Endodermal cell (in vitro differentiated cells): ENCODE data around the gene CCNT1. TPM values are rescaled to one million over a fixed set of nuclear protein-coding genes. Genes with fewer than 3 reads are reported as not detected.

Source experiments
- DNase-seq: peaks from one replicate; pipeline ENCODE4 v3.0.0-alpha.2; 2017
- H3K27ac ChIP-seq: 2 replicates; pipeline ENCODE4 v1.5.1; 2013; ENCODE audit warnings: mild to moderate bottlenecking, low read depth, low read length, moderate library complexity
- H3K27me3 ChIP-seq: 2 replicates; pipeline ENCODE4 v1.6.1; 2013; ENCODE audit warnings: mild to moderate bottlenecking, low read length, moderate library complexity; ENCODE audit not compliant: insufficient read depth, control insufficient read depth, poor library complexity, severe bottlenecking
- H3K36me3 ChIP-seq: 2 replicates; pipeline ENCODE4 v1.7.0; 2013; ENCODE audit warnings: mild to moderate bottlenecking, low read length, moderate library complexity; ENCODE audit not compliant: control insufficient read depth, insufficient read depth
- H3K4me1 ChIP-seq: one replicate; pipeline ENCODE4 v1.7.0; 2013; ENCODE audit warnings: low read length; ENCODE audit not compliant: control insufficient read depth, insufficient read depth
- H3K4me3 ChIP-seq: 2 replicates; pipeline ENCODE4 v1.5.1; 2013; ENCODE audit warnings: mild to moderate bottlenecking, low read length, moderate library complexity
- H3K9ac ChIP-seq: 2 replicates; pipeline ENCODE4 v1.6.1; 2013; ENCODE audit warnings: mild to moderate bottlenecking, low read length, moderate library complexity; ENCODE audit not compliant: poor library complexity, severe bottlenecking; ENCODE audit errors: extremely low read depth
- H3K9me3 ChIP-seq: 2 replicates; pipeline ENCODE4 v1.6.1; 2013; ENCODE audit warnings: mild to moderate bottlenecking, low read length, moderate library complexity; ENCODE audit not compliant: control insufficient read depth
- H3K27ac Mint-ChIP-seq: 2 replicates; pipeline ENCODE4 v1.8.0; 2020; ENCODE audit warnings: mixed read lengths
- H3K27me3 Mint-ChIP-seq: 2 replicates; pipeline ENCODE4 v1.8.0; 2021; ENCODE audit warnings: mild to moderate bottlenecking, mixed read lengths; ENCODE audit not compliant: insufficient read depth
- H3K36me3 Mint-ChIP-seq: 2 replicates; pipeline ENCODE4 v1.8.0; 2020; ENCODE audit warnings: low read depth, mixed read lengths
- H3K4me1 Mint-ChIP-seq: 2 replicates; pipeline ENCODE4 v1.8.0; 2020; ENCODE audit warnings: mixed read lengths
- H3K4me3 Mint-ChIP-seq: 2 replicates; pipeline ENCODE4 v1.8.0; 2020; ENCODE audit warnings: mild to moderate bottlenecking, moderate library complexity, mixed read lengths
- H3K9me3 Mint-ChIP-seq: 2 replicates; pipeline ENCODE4 v1.8.0; 2020; ENCODE audit warnings: mild to moderate bottlenecking, mixed read lengths
- CTCF ChIP-seq: fragments of 200-600 bp; sonication (generic); conservative IDR thresholded peaks from 2 replicates; pipeline ENCODE4 v1.5.0; 2021; ENCODE audit warnings: antibody characterized with exemption, mild to moderate bottlenecking
- WGBS, 2 experiments: methylation state at CpG; one replicate each; pipeline versions ENCODE4 v1.1.5 to v1.1.7; 2013; ENCODE audit warnings: missing lambda C conversion rate in 2 of 2, mixed read lengths in 1 of 2; ENCODE audit not compliant: insufficient coverage in 1 of 2, insufficient read length in 1 of 2; 5-methylcytosine and 5-hydroxymethylcytosine counted together
- total RNA-seq, 2 donors: library from RNA; stranded (reverse); fragmentation: NEBNext Ultra II Directional in 1 of 2; extraction: Animal tissue kit (Norgen Biotek cat#: 25700) in 1 of 2; gene quantifications; 2 replicates in 1 of 2; 3 replicates in 1 of 2; pipeline ENCODE4 v1.2.1, GENCODE V29; 2021

The CCNT1 gene
- total RNA-seq, 2 donors from 2014 or later = 43.0 to 54.0 TPM

- no peak overlapping the region for H3K4me3 Mint-ChIP-seq
- no peak overlapping the region for H3K27ac Mint-ChIP-seq
These were observed 22.9 kb downstream of the CCNT1 start for GRCh38 chr12:48693572-48693971.

DNA sequence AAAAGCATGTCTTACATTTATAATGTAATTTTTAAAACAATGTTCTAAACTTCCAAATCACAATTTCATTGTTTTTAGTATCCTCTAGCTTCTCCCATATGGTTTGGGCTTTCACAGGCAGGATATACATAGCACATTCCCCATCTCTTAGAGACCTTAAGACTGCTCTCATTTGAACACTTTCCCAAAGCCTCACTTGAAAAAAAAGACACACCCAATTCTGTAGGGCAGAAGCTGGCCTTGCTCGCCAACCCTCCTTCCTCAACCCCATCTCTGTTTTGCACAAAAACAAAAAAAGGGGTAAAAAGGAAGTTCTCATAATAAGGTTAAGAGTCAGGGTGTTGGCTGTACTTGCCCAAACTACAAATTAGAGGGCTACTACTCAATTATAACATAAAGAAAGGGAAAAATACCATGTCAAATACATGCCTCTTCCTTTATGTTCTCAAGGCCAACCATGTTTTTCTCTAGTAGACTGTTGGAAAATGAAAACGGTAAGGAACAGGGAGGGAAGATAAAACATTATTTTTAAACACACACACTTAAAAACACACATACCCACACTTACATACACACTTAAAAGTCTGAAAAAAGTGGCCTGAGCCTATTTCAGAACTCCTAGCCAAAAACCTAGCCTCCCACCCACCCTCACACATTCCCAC is 24.6 kb downstream of the CCNT1 start:
- no peak overlapping the region for H3K4me3 Mint-ChIP-seq
- DNase-seq = no peak
- H3K9me3 Mint-ChIP-seq = no peaks in the 10 kb centered on the region
- Histone ChIP-seq H3K27me3 (no peaks in the 10 kb centered on the region), H3K9ac (no peak overlapping the region), H3K9me3 (no peaks in the 10 kb centered on the region), H3K4me3 (no peak overlapping the region), H3K27ac (no peak overlapping the region), H3K4me1 (no peaks in the 10 kb centered on the region), H3K36me3 (peaks cover 99% of the 10 kb centered on the region)
- 100% methylated on average over 1 of the region's 2 CpGs; no CpG with 5 or more reads in 1 of the 2 experiments for WGBS, 2 experiments
- no peaks in the 10 kb centered on the region for H3K4me1 Mint-ChIP-seq
- TF ChIP-seq CTCF = no peak
- H3K36me3 Mint-ChIP-seq = peaks cover 69% of the 10 kb centered on the region
- H3K27ac Mint-ChIP-seq = no peak overlapping the region
- no peaks in the 10 kb centered on the region for H3K27me3 Mint-ChIP-seq

More at GRCh38 chr12:48693572-48693971, 22.9 kb downstream of the CCNT1 start:
- no peaks in the 10 kb centered on the region for H3K27me3 Mint-ChIP-seq
- Histone ChIP-seq H3K4me3 (no peak overlapping the region), H3K27ac (no peak overlapping the region), H3K9ac (no peak overlapping the region), H3K9me3 (no peaks in the 10 kb centered on the region), H3K4me1 (no peaks in the 10 kb centered on the region), H3K27me3 (no peaks in the 10 kb centered on the region), H3K36me3 (peaks cover 91% of the 10 kb centered on the region)
- no peaks in the 10 kb centered on the region for H3K9me3 Mint-ChIP-seq
- no peak for DNase-seq
- TF ChIP-seq CTCF = no peak
- WGBS, 2 experiments = 92 to 97% methylated on average over 6 of the region's 6 CpGs
- peaks cover 70% of the 10 kb centered on the region for H3K36me3 Mint-ChIP-seq
- H3K4me1 Mint-ChIP-seq = no peaks in the 10 kb centered on the region

DNA sequence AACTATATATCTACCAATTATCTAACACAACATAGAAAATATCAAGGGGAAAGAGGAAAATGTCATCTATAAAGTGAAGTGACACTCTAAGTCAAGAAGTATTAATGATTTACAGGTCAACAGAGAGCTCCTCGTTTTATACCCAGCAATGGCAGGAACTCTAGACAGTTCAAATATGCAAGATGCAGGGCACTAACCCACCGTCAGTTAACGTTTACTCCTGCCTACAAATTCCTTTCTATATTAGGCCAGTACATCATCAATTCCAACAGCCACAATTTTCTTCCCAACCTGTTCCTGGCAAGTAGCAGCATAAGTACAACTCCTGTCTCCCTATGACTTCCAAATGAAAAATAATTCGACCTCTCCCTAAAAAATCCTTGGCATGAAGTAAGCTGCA is 25.5 kb downstream of the CCNT1 start:
- Mint-ChIP-seq H3K4me3 (no peak overlapping the region), H3K27ac (peak overlapping the region; percentile 3), H3K4me1 (no peaks in the 10 kb centered on the region), H3K27me3 (no peaks in the 10 kb centered on the region), H3K36me3 (peaks cover 62% of the 10 kb centered on the region), H3K9me3 (no peaks in the 10 kb centered on the region)
- no peak for TF ChIP-seq CTCF
- no peak for DNase-seq
- Histone ChIP-seq H3K4me3 (no peak overlapping the region), H3K9ac (no peak overlapping the region), H3K27ac (no peak overlapping the region), H3K4me1 (no peaks in the 10 kb centered on the region), H3K27me3 (no peaks in the 10 kb centered on the region), H3K9me3 (no peaks in the 10 kb centered on the region), H3K36me3 (peaks cover 89% of the 10 kb centered on the region)
- 91% methylated on average over 4 of the region's 4 CpGs for WGBS, 2 experiments
